ENCODE measurements around the gene ACAP3.

DNA sequence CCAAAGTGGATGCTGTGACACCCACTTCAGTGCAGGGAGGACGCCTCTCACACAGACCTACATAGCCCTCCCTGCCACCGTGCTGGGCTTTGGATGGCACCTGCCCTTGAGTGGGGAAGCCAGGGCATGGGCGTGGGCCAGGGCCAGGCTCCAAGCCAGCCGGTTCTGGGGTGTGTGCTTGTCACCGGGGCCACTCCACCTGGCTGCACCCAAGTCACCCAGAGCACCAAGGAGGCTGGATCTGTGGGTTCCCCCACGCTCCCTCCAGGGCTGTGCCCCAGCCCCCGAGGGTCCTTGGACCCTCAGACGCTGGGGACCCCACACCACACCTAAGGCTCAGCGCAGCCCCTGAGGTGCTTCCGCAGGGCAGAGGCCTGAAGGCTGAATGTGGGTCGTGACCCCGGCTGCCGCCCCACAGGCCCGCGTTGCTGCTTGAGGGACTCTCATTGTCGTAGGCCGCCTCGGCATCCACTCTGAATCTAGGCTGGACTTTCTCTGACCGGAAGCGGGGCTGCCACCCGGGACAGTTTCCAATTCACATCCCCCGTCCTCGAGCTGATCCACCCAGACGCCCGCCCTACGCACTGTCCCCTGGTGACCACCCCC lies 49.2 kb upstream of the ACAP3 start:
- TF ChIP-seq ZNF384 (IDR thresholded peaks at IDR 0.05) = no peak
- no peak for TF ChIP-seq HDGF (IDR thresholded peaks at IDR 0.05; ENCODE audit: borderline replicate concordance)
- TF ChIP-seq SP1 (IDR thresholded peaks at IDR 0.05) = no peak
- TF ChIP-seq CTBP1 (IDR thresholded peaks at IDR 0.05; ENCODE audit: borderline replicate concordance) = no peak
- TF ChIP-seq FOXM1 (IDR thresholded peaks at IDR 0.05; ENCODE audit: borderline replicate concordance) = no peak
- TF ChIP-seq ARNT (IDR thresholded peaks at IDR 0.05) = no peak
- no peak for TF ChIP-seq L3MBTL2 (conservative IDR thresholded peaks at IDR 0.05)
- no peak for TF ChIP-seq FOXA1 (IDR thresholded peaks at IDR 0.05)
- no peak for TF ChIP-seq TARDBP (IDR thresholded peaks at IDR 0.05)
- TF ChIP-seq FOXK2 (IDR thresholded peaks at IDR 0.05) = no peak

All from HEK293T (cell line).